Astrocyte (in vitro differentiated cells and primary cell): Measurements from ENCODE around the gene TIMM13. TPM values are rescaled to one million over a fixed set of nuclear protein-coding genes. Genes with fewer than 3 reads are reported as not detected.

Experiments
- DNase-seq: peaks from one replicate; pipeline ENCODE4 v3.0.0-alpha.2; 2010; ENCODE audit warnings: low read depth
- FAIRE-seq: peaks from 2 replicates; lab custom pipeline; 2011; peaks lifted over from hg19 to GRCh38; lab: Jason Lieb, UNC
- H2AFZ ChIP-seq: 2 replicates; pipeline ENCODE4 v1.6.0; 2012; ENCODE audit warnings: low read depth, low read length, inconsistent platforms
- H3K27ac ChIP-seq: 2 replicates; pipeline ENCODE4 v1.5.1; 2011; ENCODE audit warnings: low read depth, low read length, inconsistent platforms
- H3K27me3 ChIP-seq: 2 replicates; pipeline ENCODE4 v1.6.0; 2011; ENCODE audit warnings: low read length, inconsistent platforms; ENCODE audit not compliant: insufficient read depth
- H3K36me3 ChIP-seq: 2 replicates; pipeline ENCODE4 v1.5.1; 2011; ENCODE audit warnings: low read length, inconsistent platforms; ENCODE audit not compliant: insufficient read depth
- H3K4me1 ChIP-seq: 2 replicates; pipeline ENCODE4 v1.5.1; 2011; ENCODE audit warnings: low read length, inconsistent platforms; ENCODE audit not compliant: insufficient read depth
- H3K4me2 ChIP-seq: 2 replicates; pipeline ENCODE4 v1.6.0; 2012; ENCODE audit warnings: low read length, inconsistent platforms
- H3K4me3 ChIP-seq: 2 replicates; pipeline ENCODE4 v1.5.1; 2011; ENCODE audit warnings: low read depth, mild to moderate bottlenecking, low read length, inconsistent platforms; ENCODE audit not compliant: insufficient read depth
- H3K79me2 ChIP-seq: 2 replicates; pipeline ENCODE4 v1.6.0; 2012; ENCODE audit warnings: mild to moderate bottlenecking, low read length, inconsistent platforms; ENCODE audit not compliant: insufficient read depth
- H3K9ac ChIP-seq: 2 replicates; pipeline ENCODE4 v1.6.0; 2012; ENCODE audit warnings: mild to moderate bottlenecking, low read length, inconsistent platforms
- H3K9me3 ChIP-seq: 2 replicates; pipeline ENCODE4 v1.5.1; 2012; ENCODE audit warnings: low read depth, mild to moderate bottlenecking, low read length, inconsistent platforms; ENCODE audit not compliant: insufficient read depth
- H4K20me1 ChIP-seq: 2 replicates; pipeline ENCODE4 v1.6.0; 2012; ENCODE audit warnings: low read length, inconsistent platforms; ENCODE audit not compliant: insufficient read depth
- H3K27ac Mint-ChIP-seq: one replicate; pipeline ENCODE4 v1.8.0; 2021; ENCODE audit warnings: mild to moderate bottlenecking, mixed read lengths; ENCODE audit not compliant: unreplicated experiment
- H3K27me3 Mint-ChIP-seq: one replicate; pipeline ENCODE4 v1.8.0; 2021; ENCODE audit warnings: low read depth, mixed read lengths; ENCODE audit not compliant: unreplicated experiment
- H3K36me3 Mint-ChIP-seq: one replicate; pipeline ENCODE4 v1.8.0; 2021; ENCODE audit warnings: low read depth, mixed read lengths; ENCODE audit not compliant: unreplicated experiment
- H3K4me1 Mint-ChIP-seq: one replicate; pipeline ENCODE4 v1.8.0; 2021; ENCODE audit warnings: low read depth, mixed read lengths; ENCODE audit not compliant: unreplicated experiment
- H3K4me3 Mint-ChIP-seq: one replicate; pipeline ENCODE4 v1.8.0; 2021; ENCODE audit warnings: mild to moderate bottlenecking, moderate library complexity, mixed read lengths; ENCODE audit not compliant: unreplicated experiment
- H3K9me3 Mint-ChIP-seq: one replicate; pipeline ENCODE4 v1.8.0; 2021; ENCODE audit warnings: mild to moderate bottlenecking, mixed read lengths; ENCODE audit not compliant: unreplicated experiment
- EZH2 ChIP-seq: IDR thresholded peaks from 2 replicates; pipeline ENCODE4 v1.6.1; 2012; ENCODE audit warnings: mild to moderate bottlenecking, low read length, inconsistent platforms; ENCODE audit not compliant: insufficient read depth
- total RNA-seq: library from RNA; stranded (reverse); gene quantifications from 2 replicates; pipeline ENCODE4 v1.2.1, GENCODE V29; 2021
- TF ChIP-seq, protein P1 (sequence below): IDR thresholded peaks from 2 replicates; pipeline ENCODE4 v1.5.1; 2011; ENCODE audit warnings: low read depth, mild to moderate bottlenecking, inconsistent platforms, low read length, moderate library complexity; ENCODE audit not compliant: insufficient read depth

Gene TIMM13
- total RNA-seq, 1 donor from 2014 or later: 105 TPM

DNA sequence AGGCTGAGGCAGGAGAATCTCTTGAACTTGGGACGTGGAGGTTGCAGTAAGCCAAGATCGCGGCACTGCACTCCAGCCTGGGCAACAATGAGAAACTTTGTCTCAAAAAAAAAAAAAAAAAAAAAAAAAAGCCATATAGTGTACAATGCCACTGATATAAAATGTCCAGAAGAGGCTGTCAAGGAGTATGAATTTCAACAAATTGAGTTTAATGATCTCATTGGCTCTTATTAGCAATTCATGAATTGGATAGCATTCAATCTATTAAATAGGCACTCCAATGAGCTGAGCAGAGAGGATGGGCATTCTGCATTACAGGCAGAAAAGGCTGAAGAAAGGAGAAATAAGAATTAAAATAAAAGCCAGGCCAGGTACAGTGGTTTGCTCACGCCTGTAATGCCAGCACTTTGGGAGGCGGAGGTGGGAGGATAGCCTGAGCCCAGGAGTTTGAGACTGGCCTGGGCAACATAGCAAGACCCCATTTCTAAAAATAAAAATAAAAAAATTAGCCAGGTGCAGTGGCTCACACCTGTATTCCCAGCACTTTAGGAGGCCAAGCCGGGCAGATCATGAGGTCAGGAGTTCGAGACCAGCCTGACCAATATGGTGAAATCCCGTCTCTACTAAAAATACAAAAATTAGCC lies 30.1 kb upstream of the TIMM13 start:
- H3K27me3 ChIP-seq: no peaks in the 10 kb centered on the region
- Mint-ChIP-seq H3K9me3 (no peaks in the 10 kb centered on the region), H3K4me1 (peaks cover 4% of the 10 kb centered on the region), H3K27ac (no peak overlapping the region), H3K4me3 (peak overlapping the region; percentile 88), H3K27me3 (no peaks in the 10 kb centered on the region), H3K36me3 (no peaks in the 10 kb centered on the region)
- FAIRE-seq (no peak), DNase-seq (no peak)
- H3K4me2 ChIP-seq: peak overlapping the region; percentile 94
- peak overlapping the region; percentile 57 for H3K27ac ChIP-seq
- TF ChIP-seq, protein P1, sequence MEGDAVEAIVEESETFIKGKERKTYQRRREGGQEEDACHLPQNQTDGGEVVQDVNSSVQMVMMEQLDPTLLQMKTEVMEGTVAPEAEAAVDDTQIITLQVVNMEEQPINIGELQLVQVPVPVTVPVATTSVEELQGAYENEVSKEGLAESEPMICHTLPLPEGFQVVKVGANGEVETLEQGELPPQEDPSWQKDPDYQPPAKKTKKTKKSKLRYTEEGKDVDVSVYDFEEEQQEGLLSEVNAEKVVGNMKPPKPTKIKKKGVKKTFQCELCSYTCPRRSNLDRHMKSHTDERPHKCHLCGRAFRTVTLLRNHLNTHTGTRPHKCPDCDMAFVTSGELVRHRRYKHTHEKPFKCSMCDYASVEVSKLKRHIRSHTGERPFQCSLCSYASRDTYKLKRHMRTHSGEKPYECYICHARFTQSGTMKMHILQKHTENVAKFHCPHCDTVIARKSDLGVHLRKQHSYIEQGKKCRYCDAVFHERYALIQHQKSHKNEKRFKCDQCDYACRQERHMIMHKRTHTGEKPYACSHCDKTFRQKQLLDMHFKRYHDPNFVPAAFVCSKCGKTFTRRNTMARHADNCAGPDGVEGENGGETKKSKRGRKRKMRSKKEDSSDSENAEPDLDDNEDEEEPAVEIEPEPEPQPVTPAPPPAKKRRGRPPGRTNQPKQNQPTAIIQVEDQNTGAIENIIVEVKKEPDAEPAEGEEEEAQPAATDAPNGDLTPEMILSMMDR: no peak
- TF ChIP-seq EZH2: no peak
- H3K9ac ChIP-seq: peak overlapping the region; percentile 91
- H3K79me2 ChIP-seq: peaks cover 50% of the 10 kb centered on the region
- H3K9me3 ChIP-seq: no peaks in the 10 kb centered on the region
- peaks cover 25% of the 10 kb centered on the region for H3K4me1 ChIP-seq
- H3K4me3 ChIP-seq: peak overlapping the region; percentile 53
- peaks cover 34% of the 10 kb centered on the region for H4K20me1 ChIP-seq
- peak overlapping the region; percentile 77 for H2AFZ ChIP-seq
- no peaks in the 10 kb centered on the region for H3K36me3 ChIP-seq

DNA sequence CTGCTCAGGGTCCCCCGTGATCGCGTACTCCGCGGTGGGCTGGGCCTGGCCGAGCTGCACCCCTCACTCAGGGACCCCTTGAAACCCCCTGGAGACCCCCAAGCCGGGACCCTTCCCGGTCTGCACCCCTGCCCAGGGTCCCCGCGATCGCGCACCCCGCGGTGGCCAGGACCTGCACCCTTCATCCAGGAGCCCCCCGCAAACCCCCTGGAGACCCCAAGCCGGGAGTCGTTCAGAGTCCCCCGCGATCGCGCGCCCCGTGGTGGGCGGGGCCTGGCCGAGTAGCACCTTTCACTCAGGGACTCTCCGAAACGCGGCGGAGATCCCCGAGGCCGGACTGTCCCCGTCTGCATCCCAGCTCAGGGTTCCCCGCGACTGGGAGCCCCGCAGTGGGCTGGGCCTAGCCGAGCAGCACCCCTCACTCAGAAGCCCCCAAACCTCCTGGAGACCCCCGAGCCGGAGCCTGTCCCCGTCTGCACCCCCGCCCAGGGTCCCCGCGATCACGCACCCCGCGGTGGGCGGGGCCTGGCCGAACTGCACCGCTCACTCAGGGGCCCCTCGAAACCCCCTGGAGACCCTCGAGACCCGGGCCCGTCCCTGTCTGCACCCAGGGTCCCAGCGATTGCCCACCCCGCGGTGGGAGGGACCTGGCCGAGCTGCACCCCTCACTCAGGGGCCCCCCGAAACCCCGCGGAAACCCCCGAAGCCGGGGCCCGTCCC lies 28.6 kb upstream of the TIMM13 start:
- peaks cover 12% of the 10 kb centered on the region for H3K4me1 ChIP-seq
- peak overlapping the region; percentile 91 for H3K9ac ChIP-seq
- H3K9me3 Mint-ChIP-seq: no peaks in the 10 kb centered on the region
- H3K4me2 ChIP-seq: peak overlapping the region; percentile 94
- no peak overlapping the region for H3K27ac Mint-ChIP-seq
- no peaks in the 10 kb centered on the region for H3K36me3 Mint-ChIP-seq
- peaks cover 5% of the 10 kb centered on the region for H3K4me1 Mint-ChIP-seq
- no peaks in the 10 kb centered on the region for H3K36me3 ChIP-seq
- TF ChIP-seq EZH2: no peak
- peak overlapping the region; percentile 90 for H3K4me3 Mint-ChIP-seq
- no peak for FAIRE-seq
- peaks cover 47% of the 10 kb centered on the region for H4K20me1 ChIP-seq
- no peak overlapping the region for H2AFZ ChIP-seq
- H3K27me3 Mint-ChIP-seq: no peaks in the 10 kb centered on the region
- no peaks in the 10 kb centered on the region for H3K27me3 ChIP-seq
- H3K9me3 ChIP-seq: no peaks in the 10 kb centered on the region
- H3K27ac ChIP-seq: peak overlapping the region; percentile 70
- H3K79me2 ChIP-seq: peaks cover 66% of the 10 kb centered on the region
- no peak for DNase-seq
- peak overlapping the region; percentile 88 for H3K4me3 ChIP-seq

DNA sequence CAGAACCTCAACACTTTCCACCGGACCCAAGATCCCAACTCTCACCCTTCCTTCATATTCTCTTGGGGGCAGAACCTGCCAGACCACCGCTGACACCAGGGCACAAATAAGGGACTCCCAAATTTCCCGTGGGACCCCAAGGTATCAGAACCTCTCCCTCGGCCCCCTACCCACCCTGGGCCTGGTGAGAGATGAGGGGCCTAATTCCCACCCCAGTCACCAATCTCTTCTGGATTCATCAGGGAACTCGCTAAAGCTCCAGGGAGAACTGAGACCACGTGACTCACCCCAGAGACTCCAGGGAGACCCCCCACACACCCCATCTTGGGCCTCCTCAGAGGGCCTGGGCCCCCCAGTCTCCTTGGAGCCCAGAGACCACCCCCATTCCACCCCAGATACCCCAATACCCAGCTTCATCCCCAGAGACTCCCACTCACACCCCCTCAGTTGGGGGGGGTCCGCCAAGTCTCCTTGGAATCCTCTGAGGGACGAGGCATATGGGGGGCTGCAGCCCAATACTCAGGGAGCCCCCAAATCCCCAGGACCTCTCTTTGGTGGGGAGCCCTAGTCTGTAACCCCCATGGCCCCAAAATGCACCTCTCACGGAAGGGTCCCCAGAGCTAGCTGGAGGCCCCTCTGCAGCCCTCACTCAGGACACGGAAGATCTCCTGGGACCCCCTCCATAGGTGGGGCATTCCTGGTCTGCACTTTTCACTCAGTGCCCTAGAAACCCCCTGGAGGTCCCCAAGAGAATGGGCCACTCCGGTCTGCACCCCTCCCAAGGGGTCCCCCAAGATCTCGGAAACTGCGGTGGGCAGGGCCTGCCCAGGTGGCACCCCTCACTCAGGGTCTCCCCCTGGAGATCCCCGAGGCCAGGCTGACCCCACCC lies 27.8 kb upstream of the TIMM13 start:
- H3K27ac ChIP-seq: peak overlapping the region; percentile 26

More for the DNA sequence above, 27.8 kb upstream of the TIMM13 start:
- H3K36me3 ChIP-seq: peaks cover 3% of the 10 kb centered on the region
- H3K9me3 ChIP-seq: no peaks in the 10 kb centered on the region
- peaks cover 1% of the 10 kb centered on the region for H3K36me3 Mint-ChIP-seq
- peak overlapping the region; percentile 91 for H3K9ac ChIP-seq
- H2AFZ ChIP-seq: no peak overlapping the region
- H3K4me1 Mint-ChIP-seq: peaks cover 5% of the 10 kb centered on the region
- H4K20me1 ChIP-seq: peaks cover 55% of the 10 kb centered on the region
- peak overlapping the region; percentile 88 for H3K4me3 ChIP-seq
- H3K4me2 ChIP-seq: peak overlapping the region; percentile 94
- no peak for TF ChIP-seq EZH2
- TF ChIP-seq, protein P1: no peak
- peak overlapping the region; percentile 47 for H3K27ac Mint-ChIP-seq
- H3K79me2 ChIP-seq: peaks cover 74% of the 10 kb centered on the region
- no peaks in the 10 kb centered on the region for H3K27me3 ChIP-seq
- no peaks in the 10 kb centered on the region for H3K9me3 Mint-ChIP-seq
- FAIRE-seq (no peak), DNase-seq (no peak)
- H3K4me3 Mint-ChIP-seq: peak overlapping the region; percentile 90
- H3K27me3 Mint-ChIP-seq: no peaks in the 10 kb centered on the region
- peaks cover 12% of the 10 kb centered on the region for H3K4me1 ChIP-seq
